HL-60/S4 treated with retinoic acid at 250 ng/mL for 4 days and 3 days (cell line): Measurements from ENCODE around the gene SMPX.
"Not testable (repeated sequence)": the region's sequence is repeated elsewhere in the genome, so short reads cannot be mapped to it uniquely, and the experiment has no call there.

Experiments used
- in situ Hi-C: fragments of 300-500 bp; cut with MboI; formaldehyde crosslinking; loops from 2 replicates; pipeline ENCODE4 v1.7.0; 2022; ENCODE audit warnings: low sequenced_read_pairs

The SMPX gene

DNA sequence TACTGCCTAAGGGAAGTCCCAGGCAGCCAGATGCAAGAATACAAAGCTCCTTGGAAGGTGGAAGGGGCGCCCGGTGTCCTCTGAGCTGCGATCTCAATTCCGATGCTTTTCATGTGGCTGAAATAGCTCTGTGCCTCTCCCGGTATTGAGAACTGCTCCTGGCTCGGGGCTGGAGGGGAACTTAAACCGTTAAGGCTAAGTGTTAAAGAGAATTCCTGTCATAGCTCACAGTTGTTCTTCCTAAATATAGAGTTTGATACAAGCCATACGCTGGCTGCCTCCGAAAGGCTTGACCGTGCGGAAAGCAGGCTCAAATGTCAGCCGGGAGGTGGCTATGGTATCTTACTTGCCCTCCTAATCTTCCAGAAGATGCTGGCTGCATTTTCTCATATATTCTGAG lies at the start of gene SMPX:
TSS of gene SMPX (minus strand) at position 157 of the 400 bp plus-strand sequence. CDS start 3,826 bp downstream, outside the sequence.
- in situ Hi-C loops, result no loop called here

DNA sequence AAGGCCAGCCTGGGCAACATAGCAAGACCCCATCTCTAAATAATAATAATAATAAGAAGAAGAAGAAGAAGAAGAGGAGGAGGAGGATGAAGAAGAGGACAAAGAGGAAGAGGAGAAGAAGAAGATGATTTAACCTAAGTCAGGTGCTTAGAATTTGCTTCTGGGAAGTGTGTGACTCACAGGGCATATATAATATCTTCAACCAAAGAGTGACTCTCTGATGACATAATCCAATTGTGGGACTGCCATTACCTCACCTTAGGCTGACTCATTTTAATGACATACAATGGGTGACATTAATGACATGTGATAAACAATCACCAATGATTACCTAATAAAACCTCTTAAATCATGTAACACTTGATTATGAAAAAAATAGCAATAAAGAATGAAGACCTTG lies 48.8 kb upstream of the SMPX start:
- in situ Hi-C loops, result no loop called here

DNA sequence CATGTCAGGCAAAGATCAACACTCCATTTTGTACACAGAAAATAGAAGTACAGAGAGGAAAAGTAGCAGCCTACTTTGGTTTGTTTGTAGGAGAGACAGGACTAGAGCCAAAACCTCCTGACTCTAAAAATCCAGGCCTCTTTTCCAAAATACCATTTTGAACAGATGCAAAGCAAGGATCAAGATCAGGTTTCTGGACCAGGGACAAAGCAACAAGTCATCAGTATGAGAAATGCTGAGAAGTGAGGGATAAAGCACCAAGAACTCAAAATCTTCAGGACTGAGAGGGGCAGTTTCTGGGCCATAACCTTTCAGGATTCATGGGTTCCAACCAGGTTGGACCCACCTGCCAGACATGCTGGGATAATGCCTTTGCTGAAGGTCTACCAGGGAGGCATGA lies 44.9 kb upstream of the SMPX start:
- in situ Hi-C loops, result no loop called here

DNA sequence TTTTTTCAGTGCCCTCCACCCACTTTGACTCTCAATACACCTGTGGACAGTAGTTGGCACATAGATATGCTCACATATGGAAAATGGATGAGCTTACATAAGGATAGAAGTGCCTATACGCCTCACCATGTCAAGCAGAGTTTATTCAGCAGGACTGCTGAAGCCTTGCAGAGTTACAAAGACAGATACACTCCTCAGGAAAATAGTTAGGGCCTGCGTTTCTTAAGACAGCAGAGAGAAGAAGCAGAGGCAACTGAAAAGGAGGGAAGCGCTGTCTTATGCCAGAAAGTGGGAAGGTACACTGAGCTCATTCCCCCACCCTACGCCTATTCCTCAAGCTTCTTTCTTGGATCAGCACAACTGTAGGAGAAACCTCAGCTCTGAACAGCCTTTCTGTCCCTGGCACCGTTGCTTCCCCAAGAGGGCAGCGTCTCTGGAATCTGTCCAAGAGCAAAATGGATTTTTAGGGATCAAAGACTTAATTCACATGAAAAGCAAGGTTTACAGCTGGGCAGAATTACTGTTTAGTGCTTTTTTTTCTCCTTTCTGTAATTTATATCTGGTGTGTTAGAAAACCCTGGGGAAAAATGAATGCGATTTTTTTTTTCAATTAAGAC lies 44.2 kb upstream of the SMPX start:
- in situ Hi-C loops, result no loop called here

DNA sequence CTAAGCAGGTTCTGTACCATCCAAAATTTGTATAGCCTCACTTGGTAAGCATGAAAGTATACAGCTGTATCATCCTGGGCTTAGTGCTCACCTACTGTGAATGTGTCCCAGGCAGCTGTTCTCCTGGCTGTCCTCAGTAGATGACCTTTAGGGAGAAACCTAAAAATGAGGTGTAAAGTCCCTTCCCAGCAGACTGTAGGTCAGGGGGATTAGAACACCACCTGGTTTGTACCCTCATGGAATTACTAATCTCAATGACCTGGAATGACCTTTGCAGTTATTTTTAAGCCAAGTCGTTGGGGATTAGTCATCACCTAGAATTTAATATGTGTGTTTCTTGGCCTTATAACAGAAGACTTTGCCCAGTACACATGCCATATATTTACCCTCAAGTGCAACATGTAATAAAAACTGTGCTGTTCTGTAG lies 42.4 kb upstream of the SMPX start:
- in situ Hi-C loops, result no loop called here

DNA sequence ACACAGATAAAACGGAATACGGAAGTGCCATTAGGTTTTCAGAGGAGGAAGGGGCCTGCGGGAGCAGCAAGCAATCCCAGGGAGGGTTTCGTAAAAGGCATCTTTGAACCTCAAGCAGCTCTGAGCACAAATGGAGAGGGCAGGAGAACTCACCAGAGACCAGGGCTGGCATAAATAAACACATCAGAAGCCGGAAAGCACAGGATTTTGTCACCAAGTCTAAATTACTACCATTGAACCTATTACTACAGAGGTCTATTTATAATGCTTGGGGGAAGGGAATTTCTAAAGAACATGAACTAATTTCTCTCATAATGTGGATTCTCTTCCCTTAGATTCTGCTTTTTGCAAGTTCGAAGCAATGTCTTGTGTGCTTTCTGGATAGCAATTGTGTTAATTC lies 41.9 kb upstream of the SMPX start:
- in situ Hi-C loops, result no loop called here

DNA sequence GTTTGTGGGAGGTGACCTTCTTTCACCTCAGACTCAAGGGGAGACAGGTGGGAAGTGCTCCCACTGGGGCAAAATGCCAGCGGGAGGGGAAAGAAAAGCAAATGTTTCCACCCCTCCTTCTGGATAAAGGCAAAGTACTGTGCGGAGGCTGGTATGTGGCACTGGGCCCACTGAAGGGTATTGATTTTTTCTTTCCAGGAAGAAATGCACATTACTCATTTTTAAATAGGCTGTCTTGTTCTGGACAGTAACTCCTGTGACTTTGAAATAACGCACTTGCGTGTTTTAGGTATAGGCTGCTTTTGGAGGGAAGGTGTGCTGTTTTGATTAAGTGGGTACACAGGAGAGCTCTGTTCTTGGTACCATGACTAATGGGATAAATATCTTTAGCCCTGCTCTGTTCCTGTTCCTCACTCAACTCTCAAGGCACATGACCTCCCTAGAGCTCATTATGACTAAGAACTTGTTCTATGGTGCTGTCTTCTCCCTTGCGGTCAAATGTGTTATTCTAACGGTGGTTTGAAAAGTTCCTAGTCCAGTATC lies 40.8 kb upstream of the SMPX start:
- in situ Hi-C loops, result no loop called here

DNA sequence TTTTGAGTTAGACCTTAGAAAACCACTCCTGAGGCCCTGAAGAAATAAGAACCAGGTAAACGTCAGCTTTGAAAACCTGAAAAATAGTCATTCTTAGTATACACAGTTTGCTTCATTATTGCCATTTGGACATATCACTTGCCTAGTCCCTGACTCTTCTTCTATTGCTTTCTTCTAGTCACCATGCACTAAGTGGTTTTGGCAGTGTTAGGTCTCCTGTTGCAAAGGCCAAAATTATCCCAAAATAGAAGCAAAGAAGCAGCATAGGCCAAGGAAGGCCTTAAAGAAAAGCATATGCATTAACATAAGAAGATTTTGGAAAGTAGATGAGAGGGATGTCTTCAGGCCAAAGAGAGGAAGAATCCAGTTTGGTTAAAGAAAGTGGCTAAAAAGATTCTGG lies 24.1 kb upstream of the SMPX start:
- in situ Hi-C loops, result no loop called here

DNA sequence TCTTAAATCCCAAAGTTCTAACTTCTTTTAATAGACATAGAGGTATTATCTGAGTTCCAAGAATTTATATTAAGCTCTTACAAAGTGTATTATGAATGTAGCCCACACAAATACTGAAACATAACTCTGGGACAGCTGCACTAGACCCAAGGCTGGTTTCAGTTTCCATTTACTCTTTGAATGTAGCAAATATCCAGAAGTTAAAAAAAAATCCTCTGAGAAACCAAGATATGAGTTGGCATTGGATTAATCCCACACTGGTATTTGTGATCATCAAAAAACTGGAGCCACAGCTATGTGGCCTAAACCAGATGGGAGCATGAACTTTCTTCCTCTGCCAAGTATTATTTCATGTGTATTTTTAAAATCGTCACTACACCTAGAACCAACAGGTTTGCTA lies 23.6 kb upstream of the SMPX start:
- in situ Hi-C loops, result no loop called here

DNA sequence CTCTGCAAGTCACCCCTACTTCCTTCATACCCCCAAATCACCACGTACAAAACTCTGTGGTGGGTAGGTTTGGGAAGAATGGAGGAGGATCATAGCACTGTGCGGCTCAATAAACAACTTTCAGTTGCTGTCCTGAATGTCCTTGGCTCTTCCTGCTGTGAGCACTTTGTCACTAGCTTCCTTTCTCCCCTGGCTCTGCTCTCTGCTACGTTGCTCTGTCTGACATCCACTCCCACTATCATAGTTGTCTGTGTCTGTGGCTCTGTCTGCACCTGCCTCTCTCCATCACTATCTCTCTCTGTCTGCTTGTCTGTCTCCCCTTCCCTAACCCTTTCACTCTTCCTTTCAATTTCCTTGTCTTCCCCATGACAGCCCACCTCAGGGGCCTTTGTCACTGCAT lies 21.2 kb upstream of the SMPX start:
- in situ Hi-C loops, result no loop called here

DNA sequence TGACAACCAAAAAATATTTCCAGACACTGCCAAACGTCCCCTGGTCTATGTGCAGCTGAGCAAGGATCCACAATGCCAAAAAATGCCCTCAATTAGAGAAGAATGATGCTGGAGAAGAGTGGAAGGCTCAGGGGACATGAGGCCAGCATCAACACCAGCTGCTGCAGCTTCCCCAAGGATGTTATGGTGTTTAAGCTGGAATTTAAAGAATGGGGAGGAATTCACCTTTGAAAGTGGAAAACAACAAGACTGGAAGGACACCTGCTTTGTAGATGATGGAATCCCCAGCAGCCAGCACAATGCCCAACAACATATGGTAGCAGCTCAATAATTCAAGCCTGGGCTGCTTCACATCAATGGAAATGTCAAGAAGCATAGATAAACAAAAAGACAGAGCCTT lies 20.3 kb upstream of the SMPX start:
- in situ Hi-C loops, result no loop called here

DNA sequence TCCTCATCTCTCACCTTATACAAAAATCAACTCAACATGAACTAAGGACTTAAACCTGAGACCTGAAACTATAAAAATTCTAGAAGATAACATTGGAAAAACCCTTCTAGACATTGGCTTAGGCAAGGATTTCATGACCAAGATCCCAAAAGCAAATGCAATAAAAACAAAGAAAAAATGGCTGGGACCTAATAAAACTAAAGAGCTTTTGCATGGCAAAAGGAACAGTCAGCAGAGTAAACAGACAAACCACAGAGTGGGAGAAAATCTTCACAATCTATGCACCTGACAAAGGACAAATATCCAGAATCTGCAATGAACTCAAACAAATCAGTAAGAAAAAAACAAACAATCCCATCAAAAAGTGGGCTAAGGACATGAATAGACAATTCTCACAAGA lies 17.2 kb upstream of the SMPX start:
- in situ Hi-C loops, result not testable (repeated sequence)

DNA sequence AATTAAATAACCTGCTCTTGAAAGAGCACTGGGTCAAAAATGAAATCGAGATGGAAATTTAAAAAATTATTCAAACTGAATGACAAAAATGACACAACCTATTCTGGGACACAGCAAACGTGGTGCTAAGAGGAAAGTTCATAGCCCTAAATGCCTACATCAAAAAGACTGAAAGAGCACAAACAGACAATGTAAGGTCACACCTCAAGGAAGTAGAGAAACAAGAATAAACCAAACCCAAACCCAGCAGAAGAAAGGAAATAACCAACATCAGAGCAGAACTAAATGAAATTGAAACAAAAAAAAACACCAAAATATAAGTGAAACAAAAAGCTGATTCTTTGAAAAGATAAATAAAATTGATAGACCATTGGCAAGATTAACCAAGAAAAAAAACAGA lies 15.1 kb upstream of the SMPX start:
- in situ Hi-C loops, result not testable (repeated sequence)

DNA sequence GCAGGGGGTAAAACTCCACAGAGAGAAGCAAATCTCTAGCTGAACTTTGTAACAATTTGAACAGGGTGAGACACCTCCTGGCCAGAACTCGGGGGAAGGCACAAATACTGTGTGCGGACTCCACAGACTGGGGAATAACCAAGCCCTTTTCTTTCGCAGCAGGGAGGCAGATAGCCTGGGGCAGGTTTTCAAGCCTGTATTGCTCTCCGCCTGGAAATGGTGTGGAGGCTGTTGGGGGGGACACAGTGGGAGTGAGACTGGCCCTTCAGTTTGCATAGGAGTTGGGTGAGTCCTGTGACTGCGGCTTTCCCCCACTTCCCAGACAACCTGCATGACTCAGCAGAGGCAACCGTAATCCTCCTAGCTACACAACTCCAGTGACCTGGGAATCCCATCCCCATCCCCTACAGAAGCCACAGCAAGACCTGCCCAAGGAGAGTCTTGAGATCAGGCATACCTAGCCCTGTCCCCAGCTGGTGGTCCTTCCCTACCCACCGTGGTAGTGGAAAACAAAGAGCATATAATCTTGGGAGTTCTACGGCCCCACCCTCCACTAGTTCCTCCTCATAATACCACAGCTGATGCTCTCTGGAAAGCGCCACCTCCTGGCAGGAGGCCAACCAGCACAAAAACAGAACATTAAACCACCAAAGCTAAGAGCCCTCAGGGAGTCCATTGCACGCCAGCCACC lies 12.9 kb upstream of the SMPX start:
- in situ Hi-C loops, result no loop called here

DNA sequence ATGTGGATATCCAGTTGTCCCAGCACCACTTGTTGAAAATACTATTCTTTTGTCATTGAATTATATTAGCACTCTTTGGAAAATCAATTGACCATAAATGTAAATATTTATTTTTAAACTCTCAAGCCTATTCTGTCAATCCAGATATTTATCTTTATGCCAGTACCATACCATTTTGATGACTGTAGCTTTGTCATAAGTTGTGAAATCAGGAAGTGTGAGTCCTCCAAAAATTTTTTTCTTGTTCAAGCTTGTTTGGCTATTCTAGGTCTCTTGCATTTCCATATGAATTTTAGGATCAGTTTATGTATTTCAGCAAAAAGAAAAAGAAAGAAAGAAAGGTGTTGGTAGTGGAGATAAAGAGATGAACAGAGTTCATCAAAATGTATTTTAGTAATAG lies 8.2 kb upstream of the SMPX start:
- in situ Hi-C loops, result no loop called here

DNA sequence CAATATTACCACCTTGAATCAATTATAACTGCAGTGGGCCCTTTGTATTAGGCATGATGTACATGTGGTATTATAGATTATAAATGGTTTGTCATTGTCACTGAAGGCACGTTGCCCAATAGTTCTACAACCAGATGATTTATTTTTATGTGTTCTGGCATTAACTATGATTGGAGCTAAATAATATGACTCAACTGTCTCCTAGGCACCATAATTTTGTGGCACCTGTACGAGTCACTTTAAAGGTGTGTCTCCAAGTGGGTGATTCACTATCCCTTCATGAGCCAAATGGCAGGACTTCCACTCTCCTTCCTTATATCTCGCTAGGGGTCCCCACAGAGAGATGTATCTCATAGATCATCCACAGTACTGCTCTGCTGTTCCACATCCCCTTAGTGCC lies 6.1 kb upstream of the SMPX start:
- in situ Hi-C loops, result no loop called here

DNA sequence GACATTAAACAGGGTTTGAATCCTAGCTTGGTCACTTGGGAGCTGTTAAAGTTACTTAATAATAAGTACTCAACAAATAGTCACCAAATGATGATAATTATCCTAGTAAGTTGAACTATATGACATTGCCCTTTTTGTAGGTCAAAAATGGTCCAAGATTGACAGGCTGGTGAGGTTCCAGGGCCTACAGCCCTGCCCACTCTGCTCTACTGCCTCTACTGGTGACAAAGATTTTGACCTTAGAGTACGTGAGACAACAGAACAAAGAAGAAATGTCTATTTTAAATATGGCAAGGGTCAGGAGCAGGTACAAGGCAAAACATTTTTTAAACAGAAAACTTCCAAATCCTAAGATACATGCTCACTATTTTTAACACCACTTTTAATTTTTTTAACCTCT lies 572 bp upstream of the SMPX start:
- in situ Hi-C loops, result no loop called here

DNA sequence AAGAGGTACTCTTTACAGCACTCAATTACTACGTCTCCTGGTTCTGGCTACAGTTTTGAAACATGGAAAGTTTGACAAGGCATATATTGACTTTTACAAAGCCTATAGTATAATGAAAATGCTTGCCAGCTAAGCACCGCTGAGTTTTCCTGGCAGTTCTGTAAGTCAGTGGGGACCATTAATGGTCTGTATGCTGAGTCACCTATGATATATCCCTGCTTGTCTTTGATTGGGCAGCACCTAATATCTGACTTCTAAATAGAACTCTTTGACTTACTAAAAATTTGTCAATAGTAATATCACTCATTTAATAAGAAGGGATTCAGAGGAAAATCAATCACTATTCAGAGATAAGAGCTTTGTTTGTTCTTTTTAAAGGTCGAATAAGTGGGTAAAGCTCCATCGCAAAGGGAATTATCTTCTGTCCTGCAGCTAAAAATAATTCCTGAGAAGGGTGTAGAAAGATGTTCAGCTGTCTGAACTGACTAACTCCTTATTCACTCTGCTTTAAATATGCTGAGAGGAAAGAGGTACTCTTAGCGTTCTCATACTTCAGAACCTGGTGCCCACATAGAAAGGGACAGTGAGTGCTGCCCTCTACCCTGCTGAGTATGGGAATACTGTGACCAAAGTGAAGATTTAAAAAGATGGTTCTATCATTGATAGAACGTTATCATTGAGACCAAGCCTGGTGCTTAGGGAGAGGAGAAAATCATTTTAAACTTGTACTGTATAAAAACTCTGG lies 959 bp downstream of the SMPX start:
- in situ Hi-C loops, result no loop called here

DNA sequence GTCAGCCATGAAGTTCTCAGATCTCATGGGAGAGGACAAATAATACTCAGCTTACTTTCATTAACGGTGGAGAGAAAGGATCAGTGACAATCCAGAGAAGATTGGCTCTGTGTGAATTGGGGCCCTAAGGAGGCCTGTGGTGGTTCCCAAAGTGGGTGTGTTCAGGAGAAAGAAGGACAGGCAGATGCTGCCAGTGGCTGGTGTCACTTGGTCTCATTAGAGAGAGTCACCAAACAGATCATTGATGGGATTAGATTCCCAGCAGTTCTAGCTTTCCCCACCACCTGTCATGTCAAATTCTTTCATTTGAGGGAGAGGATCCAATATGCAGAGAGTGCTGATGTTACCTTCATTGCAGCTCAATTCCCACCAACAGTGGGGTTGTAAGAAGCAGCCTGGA lies 8.0 kb downstream of the SMPX start:
- in situ Hi-C loops, result no loop called here

DNA sequence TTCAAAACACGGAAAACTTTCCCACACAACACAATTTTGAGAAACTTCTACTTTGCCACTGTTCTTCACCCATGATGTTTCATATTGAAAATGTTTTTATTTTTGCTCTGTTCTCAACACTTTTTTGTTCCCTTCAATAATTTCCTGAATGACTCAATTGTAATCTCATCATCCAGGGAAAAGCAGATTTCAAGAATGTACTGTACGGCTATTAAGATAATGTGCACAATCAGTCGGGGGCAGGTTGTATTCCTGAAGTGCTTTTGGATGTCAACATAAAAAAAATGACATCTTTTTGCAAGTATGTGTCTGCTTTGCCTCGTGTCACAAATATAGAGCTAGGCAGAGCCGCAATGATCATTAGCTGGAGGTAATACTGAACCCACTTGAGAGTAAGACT lies 9.7 kb downstream of the SMPX start:
- in situ Hi-C loops, result no loop called here

DNA sequence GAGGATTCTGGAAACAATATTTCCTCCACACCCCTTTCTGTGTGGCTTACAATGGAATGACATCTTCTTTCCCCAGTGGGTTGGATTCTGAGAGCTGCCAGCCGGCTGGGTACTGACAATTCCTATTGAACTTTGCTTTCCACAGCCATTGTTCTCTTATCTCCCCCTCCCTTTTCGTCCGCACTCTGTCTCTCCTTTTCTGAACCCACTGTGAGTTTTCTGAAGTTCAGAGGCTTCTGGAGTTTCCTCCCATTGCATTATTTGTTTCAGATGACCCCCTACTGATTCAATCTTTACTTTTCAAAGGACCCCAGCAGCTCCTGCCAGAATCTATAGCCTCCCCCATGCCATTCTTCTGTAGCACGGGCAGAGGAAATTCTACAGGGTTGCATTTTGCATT lies 10.4 kb downstream of the SMPX start:
- in situ Hi-C loops, result no loop called here

DNA sequence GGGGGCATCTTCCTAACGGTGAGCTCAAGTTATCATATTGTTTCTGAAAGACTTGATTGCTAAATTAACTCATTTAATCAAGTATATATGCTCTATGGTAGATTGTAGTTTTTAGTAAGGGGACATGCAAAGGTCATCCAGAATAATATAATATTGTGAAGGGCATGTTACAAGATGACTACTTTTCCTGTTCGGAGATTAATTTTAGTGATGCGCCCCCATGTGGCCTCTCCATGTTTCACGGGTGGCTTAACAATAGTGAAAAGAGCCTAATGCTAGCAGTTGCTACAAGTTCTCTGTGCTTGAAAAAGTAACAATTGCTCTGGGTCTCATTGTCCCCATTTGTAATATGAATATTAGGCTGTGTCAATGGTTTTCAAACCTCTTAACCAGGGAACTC lies 12.2 kb downstream of the SMPX start:
- in situ Hi-C loops, result no loop called here
